HEK293 (cell line): ENCODE data around the gene NID2.

Experiments
- SCRT2 ChIP-seq: fragments of 450-650 bp; formaldehyde crosslinking; IDR thresholded peaks from 2 replicates; pipeline ENCODE4 v1.5.1; 2016; ENCODE audit warnings: missing biosample characterization, missing genetic modification characterization
- ZNF335 ChIP-seq: fragments of 450-650 bp; formaldehyde crosslinking; conservative IDR thresholded peaks from 2 replicates; pipeline ENCODE4 v1.5.1; 2016; ENCODE audit warnings: missing biosample characterization, missing genetic modification characterization
- ZNF747 ChIP-seq: fragments of 450-650 bp; formaldehyde crosslinking; IDR thresholded peaks from 2 replicates; pipeline ENCODE4 v1.5.1; 2016; ENCODE audit warnings: missing biosample characterization, missing genetic modification characterization

- TF ChIP-seq SCRT2 (tag by site-specific recombination) = no peak
- TF ChIP-seq ZNF747 (tag by site-specific recombination) = no peak
- TF ChIP-seq ZNF335 (tag by site-specific recombination) = no peak
These were observed 48.4 kb upstream of the NID2 start for GRCh38 chr14:52117111-52117832.
